ENCODE data around the gene PCDHGA6. TPM values are rescaled to one million over a fixed set of nuclear protein-coding genes. Genes with fewer than 3 reads are reported as not detected.

The PCDHGA6 gene
- polyA plus RNA-seq, 1 donor from 2014 or later: 0.09 TPM

- Histone ChIP-seq H3F3A (ENCODE audit: insufficient read depth, low read length, poor library complexity, severe bottlenecking) (no peaks in the 10 kb centered on the region), H3K4me3 (ENCODE audit: low read length) (peak overlapping the region; percentile 53), H3K9me2 (ENCODE audit: insufficient read depth, low read length) (no peaks in the 10 kb centered on the region), H4K20me1 (ENCODE audit: insufficient read depth) (no peaks in the 10 kb centered on the region), H3K27me3 (ENCODE audit: insufficient read depth, low read depth, low read length) (no peaks in the 10 kb centered on the region), H3K9ac (ENCODE audit: low read length) (no peak overlapping the region), H2AFZ (ENCODE audit: low read depth, low read length) (no peak overlapping the region), H3K9me3 (ENCODE audit: low read length) (peaks cover 37% of the 10 kb centered on the region), H3K79me2 (replicated peaks; ENCODE audit: insufficient read depth, low read length) (no peaks in the 10 kb centered on the region), H3K36me3 (ENCODE audit: insufficient read depth, low read length) (no peaks in the 10 kb centered on the region), H3K27ac (ENCODE audit: low read length) (no peak overlapping the region), H3K4me2 (ENCODE audit: low read length) (no peak overlapping the region)
- TF ChIP-seq REST (IDR thresholded peaks at IDR 0.05; ENCODE audit: borderline replicate concordance): no peak
- TF ChIP-seq TAF1 (IDR thresholded peaks at IDR 0.05; ENCODE audit: low read depth): no peak
- no peak for TF ChIP-seq CTCF (IDR thresholded peaks at IDR 0.05; ENCODE audit: poor library complexity, severe bottlenecking)
- no peak for TF ChIP-seq MXI1 (conservative IDR thresholded peaks at IDR 0.05; ENCODE audit: poor library complexity, severe bottlenecking)
- TF ChIP-seq EZH2 (IDR thresholded peaks at IDR 0.05; ENCODE audit: borderline replicate concordance, insufficient read depth, low read length, poor library complexity, severe bottlenecking): no peak
- no peak for TF ChIP-seq POLR2AphosphoS5 (IDR thresholded peaks at IDR 0.05)
- TF ChIP-seq RAD21 (conservative IDR thresholded peaks at IDR 0.05): no peak
- no peak for TF ChIP-seq SMC3 (conservative IDR thresholded peaks at IDR 0.05; ENCODE audit: poor library complexity)
- TF ChIP-seq EP300 (conservative IDR thresholded peaks at IDR 0.05; ENCODE audit: poor library complexity, severe bottlenecking): no peak
These were observed 15.0 kb downstream of the PCDHGA6 start for GRCh38 chr5:141388661-141389060.

- no peaks in the 10 kb centered on the region for H3K36me3 ChIP-seq (ENCODE audit: insufficient read depth, low read length)
- peak overlapping the region; percentile 53 for H3K4me3 ChIP-seq (ENCODE audit: low read length)
- TF ChIP-seq MXI1 (conservative IDR thresholded peaks at IDR 0.05; ENCODE audit: poor library complexity, severe bottlenecking) (no peak), REST (IDR thresholded peaks at IDR 0.05; ENCODE audit: borderline replicate concordance) (no peak), CTCF (IDR thresholded peaks at IDR 0.05; ENCODE audit: poor library complexity, severe bottlenecking) (no peak), EZH2 (IDR thresholded peaks at IDR 0.05; ENCODE audit: borderline replicate concordance, insufficient read depth, low read length, poor library complexity, severe bottlenecking) (no peak), SMC3 (conservative IDR thresholded peaks at IDR 0.05; ENCODE audit: poor library complexity) (no peak)
- H3K9me2 ChIP-seq (ENCODE audit: insufficient read depth, low read length): no peaks in the 10 kb centered on the region
- H3F3A ChIP-seq (ENCODE audit: insufficient read depth, low read length, poor library complexity, severe bottlenecking): no peaks in the 10 kb centered on the region
- H3K27ac ChIP-seq (ENCODE audit: low read length): no peak overlapping the region
- H3K4me2 ChIP-seq (ENCODE audit: low read length): no peak overlapping the region
- H3K9ac ChIP-seq (ENCODE audit: low read length): no peak overlapping the region
- no peaks in the 10 kb centered on the region for H4K20me1 ChIP-seq (ENCODE audit: insufficient read depth)
- peaks cover 43% of the 10 kb centered on the region for H3K9me3 ChIP-seq (ENCODE audit: low read length)
- H3K27me3 ChIP-seq (ENCODE audit: insufficient read depth, low read depth, low read length): no peaks in the 10 kb centered on the region
- H3K79me2 ChIP-seq (replicated peaks; ENCODE audit: insufficient read depth, low read length): no peaks in the 10 kb centered on the region
- no peak overlapping the region for H2AFZ ChIP-seq (ENCODE audit: low read depth, low read length)
These were observed 15.7 kb downstream of the PCDHGA6 start for GRCh38 chr5:141389153-141390042.
